Lower leg skin (tissue), 4 donors: Measurements from ENCODE around the gene NACC1. TPM values are rescaled to one million over a fixed set of nuclear protein-coding genes. Genes with fewer than 3 reads are reported as not detected.

Source experiments
- DNase-seq, 2 donors: peaks; one replicate each; pipeline ENCODE4 v3.0.0-alpha.2; 2019; ENCODE audit warnings: low spot score in 2 of 2
- H3K4me3 ChIP-seq: fragments of 200-600 bp; sonication (generic); 2 replicates; pipeline ENCODE4 v1.5.1; 2017; ENCODE audit warnings: mild to moderate bottlenecking, low read depth; ENCODE audit not compliant: poor library complexity, severe bottlenecking
- POLR2A ChIP-seq, 2 donors: fragments of 450-650 bp; IDR thresholded peaks; one replicate each; pipeline ENCODE4 v1.6.1; 2016 to 2017; ENCODE audit warnings: antibody characterized with exemption in 2 of 2, mild to moderate bottlenecking in 1 of 2, moderate library complexity in 1 of 2
- WGBS, 2 donors: methylation state at CpG; one replicate each; pipeline ENCODE4 v1.1.5; 2018; 5-methylcytosine and 5-hydroxymethylcytosine counted together
- intact Hi-C: fragments of 100-400 bp; cut with DNase I; formaldehyde crosslinking; loops from one replicate; pipeline ENCODE4 v1.15.0; 2023; ENCODE audit warnings: low total_unique reads
- total RNA-seq, 4 donors: library from RNA; depleted of rRNA; stranded (reverse); fragments of >200 nt; gene quantifications; one replicate each; pipeline ENCODE4 v1.1.0, GENCODE V29; 2016
- TF ChIP-seq, protein P1 (sequence below), 3 donors: fragments of 450-650 bp; IDR thresholded peaks; one replicate each; pipeline ENCODE4 v1.5.1; 2016; ENCODE audit warnings: antibody characterized with exemption in 3 of 3, mild to moderate bottlenecking in 3 of 3, moderate library complexity in 2 of 3

NACC1 gene
- total RNA-seq, 4 donors from 2014 or later = 21.4 to 46.1 (median 39.8) TPM

- 98% methylated on average over 3 of the region's 3 CpGs for WGBS, 2 donors
- intact Hi-C loops = no loop called here
- DNase-seq = no peak
- no peak for TF ChIP-seq POLR2A (IDR thresholded peaks at IDR 0.05)
- TF ChIP-seq, protein P1, sequence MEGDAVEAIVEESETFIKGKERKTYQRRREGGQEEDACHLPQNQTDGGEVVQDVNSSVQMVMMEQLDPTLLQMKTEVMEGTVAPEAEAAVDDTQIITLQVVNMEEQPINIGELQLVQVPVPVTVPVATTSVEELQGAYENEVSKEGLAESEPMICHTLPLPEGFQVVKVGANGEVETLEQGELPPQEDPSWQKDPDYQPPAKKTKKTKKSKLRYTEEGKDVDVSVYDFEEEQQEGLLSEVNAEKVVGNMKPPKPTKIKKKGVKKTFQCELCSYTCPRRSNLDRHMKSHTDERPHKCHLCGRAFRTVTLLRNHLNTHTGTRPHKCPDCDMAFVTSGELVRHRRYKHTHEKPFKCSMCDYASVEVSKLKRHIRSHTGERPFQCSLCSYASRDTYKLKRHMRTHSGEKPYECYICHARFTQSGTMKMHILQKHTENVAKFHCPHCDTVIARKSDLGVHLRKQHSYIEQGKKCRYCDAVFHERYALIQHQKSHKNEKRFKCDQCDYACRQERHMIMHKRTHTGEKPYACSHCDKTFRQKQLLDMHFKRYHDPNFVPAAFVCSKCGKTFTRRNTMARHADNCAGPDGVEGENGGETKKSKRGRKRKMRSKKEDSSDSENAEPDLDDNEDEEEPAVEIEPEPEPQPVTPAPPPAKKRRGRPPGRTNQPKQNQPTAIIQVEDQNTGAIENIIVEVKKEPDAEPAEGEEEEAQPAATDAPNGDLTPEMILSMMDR (IDR thresholded peaks at IDR 0.05) = no peak
- H3K4me3 ChIP-seq = no peak overlapping the region
Observed at GRCh38 chr19:13134626-13135025, 16.6 kb downstream of the NACC1 start.

DNA sequence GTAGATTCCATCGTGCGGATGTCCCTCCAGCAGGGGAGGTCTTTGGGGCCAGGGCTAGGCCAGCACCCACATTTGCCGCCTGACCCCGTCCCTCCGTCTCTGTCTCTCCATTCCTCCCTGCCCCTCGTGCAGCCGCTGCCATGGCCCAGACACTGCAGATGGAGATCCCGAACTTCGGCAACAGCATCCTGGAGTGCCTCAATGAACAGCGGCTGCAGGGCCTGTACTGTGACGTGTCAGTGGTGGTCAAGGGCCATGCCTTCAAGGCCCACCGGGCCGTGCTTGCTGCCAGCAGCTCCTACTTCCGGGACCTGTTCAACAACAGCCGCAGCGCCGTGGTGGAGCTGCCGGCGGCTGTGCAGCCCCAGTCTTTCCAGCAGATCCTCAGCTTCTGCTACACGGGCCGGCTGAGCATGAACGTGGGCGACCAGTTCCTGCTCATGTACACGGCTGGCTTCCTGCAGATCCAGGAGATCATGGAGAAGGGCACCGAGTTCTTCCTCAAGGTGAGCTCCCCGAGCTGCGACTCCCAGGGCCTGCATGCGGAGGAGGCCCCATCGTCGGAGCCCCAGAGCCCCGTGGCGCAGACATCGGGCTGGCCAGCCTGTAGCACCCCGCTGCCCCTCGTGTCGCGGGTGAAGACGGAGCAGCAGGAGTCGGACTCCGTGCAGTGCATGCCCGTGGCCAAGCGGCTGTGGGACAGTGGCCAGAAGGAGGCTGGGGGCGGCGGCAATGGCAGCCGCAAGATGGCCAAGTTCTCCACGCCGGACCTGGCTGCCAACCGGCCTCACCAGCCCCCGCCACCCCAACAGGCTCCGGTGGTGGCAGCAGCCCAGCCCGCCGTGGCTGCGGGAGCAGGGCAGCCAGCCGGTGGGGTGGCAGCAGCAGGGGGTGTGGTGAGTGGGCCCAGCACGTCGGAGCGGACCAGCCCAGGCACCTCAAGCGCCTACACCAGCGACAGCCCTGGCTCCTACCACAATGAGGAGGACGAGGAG is 17.3 kb downstream of the NACC1 start:
- intact Hi-C loops = no loop called here
- no peak for DNase-seq
- no peak overlapping the region for H3K4me3 ChIP-seq
- TF ChIP-seq POLR2A (IDR thresholded peaks at IDR 0.05) = no peak
- TF ChIP-seq, protein P1 (IDR thresholded peaks at IDR 0.05) = no peak
- WGBS, 2 donors = 91 to 93% methylated on average over 48 of the region's 60 CpGs

GRCh38 chr19:13137290-13137794 is 19.3 kb downstream of the NACC1 start:
- intact Hi-C loops = no loop called here
- TF ChIP-seq, protein P1 (IDR thresholded peaks at IDR 0.05) = no peak
- no peak for TF ChIP-seq POLR2A (IDR thresholded peaks at IDR 0.05)
- 91 to 94% methylated on average over 20 to 28 of the region's 28 CpGs for WGBS, 2 donors
- DNase-seq = no peak
- no peak overlapping the region for H3K4me3 ChIP-seq

DNA sequence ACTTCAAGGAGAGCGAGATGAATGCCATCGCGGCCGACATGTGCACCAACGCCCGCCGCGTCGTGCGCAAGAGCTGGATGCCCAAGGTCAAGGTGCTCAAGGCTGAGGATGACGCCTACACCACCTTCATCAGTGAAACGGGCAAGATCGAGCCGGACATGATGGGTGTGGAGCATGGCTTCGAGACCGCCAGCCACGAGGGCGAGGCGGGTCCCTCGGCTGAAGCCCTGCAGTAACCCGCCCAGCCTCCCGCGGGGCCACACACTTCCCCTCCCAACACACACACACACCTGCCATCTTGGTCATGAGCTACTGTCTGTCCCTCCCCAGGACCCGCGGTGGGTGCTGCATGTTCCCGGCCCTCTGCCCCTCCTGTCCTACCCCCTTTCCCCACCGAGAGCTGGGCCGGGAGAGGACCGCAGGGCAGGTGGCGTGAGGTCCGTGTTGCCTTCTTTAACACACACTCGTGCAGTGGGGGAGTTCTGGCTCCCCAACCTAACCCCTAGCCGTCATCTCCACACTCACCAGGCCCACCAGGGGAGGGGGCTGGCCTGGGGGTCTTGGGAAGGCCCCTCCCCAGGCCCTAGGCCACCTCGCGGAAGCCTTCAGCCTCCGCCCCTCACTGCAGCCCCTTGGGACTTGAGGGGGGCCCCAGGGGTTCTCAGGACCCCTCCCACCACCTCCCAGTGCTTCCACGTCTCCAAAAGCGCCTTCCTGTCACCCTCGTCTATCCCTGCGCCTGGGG is 20.3 kb downstream of the NACC1 start:
- TF ChIP-seq, protein P1 (IDR thresholded peaks at IDR 0.05) = no peak
- TF ChIP-seq POLR2A (IDR thresholded peaks at IDR 0.05) = no peak
- intact Hi-C loops = no loop called here
- WGBS, 2 donors = 88% methylated on average over 40 of the region's 40 CpGs

GRCh38 chr19:13138916-13139198 is 20.8 kb downstream of the NACC1 start:
- 70 to 82% methylated on average over 10 of the region's 10 CpGs for WGBS, 2 donors
- DNase-seq = no peak
- no peak for TF ChIP-seq POLR2A (IDR thresholded peaks at IDR 0.05)
- TF ChIP-seq, protein P1 (IDR thresholded peaks at IDR 0.05) = no peak
- H3K4me3 ChIP-seq = no peak overlapping the region
- intact Hi-C loops = no loop called here

More for the DNA sequence above, 20.3 kb downstream of the NACC1 start:
- H3K4me3 ChIP-seq = no peak overlapping the region
- no peak for DNase-seq
